Central memory CD8-positive, alpha-beta T cell (primary cell): Measurements from ENCODE around the gene PDE6G.

ENCODE experiments used
- ATAC-seq: fragments of 150-1000 bp; cut with Tn5 transposase; replicated peaks from 2 replicates; pipeline ENCODE4 v1.10.0; 2022; ENCODE audit warnings: mild to moderate bottlenecking, moderate FRiP score, moderate number of reproducible peaks; ENCODE audit not compliant: poor library complexity, severe bottlenecking; ENCODE audit errors: extremely low read depth
- DNase-seq, 2 donors: peaks; one replicate each; pipeline ENCODE4 v3.0.0; 2021; ENCODE audit warnings: low spot score in 2 of 2
- H3K27ac Mint-ChIP-seq: one replicate; pipeline ENCODE4 v1.8.0; 2022; ENCODE audit warnings: low read depth, mild to moderate bottlenecking, moderate library complexity, mixed read lengths
- H3K27me3 Mint-ChIP-seq: one replicate; pipeline ENCODE4 v1.8.0; 2022; ENCODE audit warnings: mixed read lengths
- H3K36me3 Mint-ChIP-seq: one replicate; pipeline ENCODE4 v1.8.0; 2022; ENCODE audit warnings: mild to moderate bottlenecking, moderate library complexity, mixed read lengths; ENCODE audit not compliant: insufficient read depth
- H3K4me1 Mint-ChIP-seq: one replicate; pipeline ENCODE4 v1.8.0; 2022; ENCODE audit warnings: mixed read lengths
- H3K4me3 Mint-ChIP-seq: one replicate; pipeline ENCODE4 v1.8.0; 2022; ENCODE audit warnings: mild to moderate bottlenecking, moderate library complexity, mixed read lengths
- H3K9me3 Mint-ChIP-seq: one replicate; pipeline ENCODE4 v1.8.0; 2022; ENCODE audit warnings: mixed read lengths

PDE6G gene

DNA sequence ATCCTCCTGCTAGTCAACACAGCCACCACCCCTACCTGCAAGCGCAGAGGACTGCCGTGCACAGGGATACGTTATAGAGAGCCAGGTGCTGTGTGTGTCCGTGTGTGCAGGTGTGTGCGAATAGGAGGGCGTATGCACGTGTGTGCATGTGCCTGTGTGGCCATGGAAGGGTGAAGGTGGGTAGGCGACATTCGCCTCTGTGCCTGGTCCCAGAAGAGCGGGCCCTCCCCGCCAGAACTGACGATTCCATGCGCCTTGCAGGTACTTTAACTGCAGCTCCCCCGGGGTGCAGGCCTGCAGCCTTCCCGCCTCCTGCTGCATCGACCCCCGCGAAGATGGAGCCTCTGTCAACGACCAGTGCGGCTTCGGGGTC is 8.7 kb downstream of the PDE6G start:
- DNase-seq, result no peak
- peaks cover 6% of the 10 kb centered on the region for H3K36me3 Mint-ChIP-seq
- H3K9me3 Mint-ChIP-seq, result no peaks in the 10 kb centered on the region
- H3K27ac Mint-ChIP-seq, result no peak overlapping the region
- ATAC-seq, result no peak
- peaks cover 17% of the 10 kb centered on the region for H3K27me3 Mint-ChIP-seq
- H3K4me1 Mint-ChIP-seq, result no peaks in the 10 kb centered on the region
- H3K4me3 Mint-ChIP-seq, result no peak overlapping the region

DNA sequence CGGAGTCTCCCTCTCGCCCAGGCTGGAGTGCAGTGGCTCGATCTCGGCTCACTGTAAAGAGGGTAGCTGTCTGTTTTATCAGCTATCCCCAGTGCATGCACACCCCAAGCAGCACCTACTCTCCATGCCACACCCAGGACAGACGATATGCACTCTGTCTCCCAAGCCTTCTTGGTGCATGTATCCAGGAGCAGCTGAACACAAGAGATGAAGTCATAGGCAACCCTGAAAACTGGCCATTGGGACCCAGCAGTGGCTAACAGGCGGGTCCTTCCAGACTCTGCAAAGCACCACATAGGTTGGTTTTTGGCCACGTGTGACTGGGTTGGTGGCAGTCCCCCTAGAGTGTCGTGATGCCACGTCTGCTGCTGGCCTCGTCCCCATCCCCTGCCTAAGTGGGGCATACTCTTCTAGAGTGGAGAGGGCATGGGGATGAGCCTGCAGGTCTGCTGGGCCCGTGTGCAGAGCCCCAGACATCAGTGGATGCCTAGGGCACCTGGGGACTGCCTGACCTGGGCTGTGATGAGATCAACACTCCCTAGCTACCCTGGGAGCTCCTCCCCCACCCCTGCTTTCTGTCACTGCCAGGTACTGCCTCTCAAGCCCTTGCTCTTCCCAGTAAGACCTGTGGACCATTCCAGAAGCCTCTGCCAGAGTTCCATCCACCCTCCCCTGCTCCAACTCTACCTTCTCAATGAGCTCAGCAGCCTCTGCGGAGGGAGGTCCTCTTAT is 9.3 kb downstream of the PDE6G start:
- H3K9me3 Mint-ChIP-seq, result no peaks in the 10 kb centered on the region

DNA sequence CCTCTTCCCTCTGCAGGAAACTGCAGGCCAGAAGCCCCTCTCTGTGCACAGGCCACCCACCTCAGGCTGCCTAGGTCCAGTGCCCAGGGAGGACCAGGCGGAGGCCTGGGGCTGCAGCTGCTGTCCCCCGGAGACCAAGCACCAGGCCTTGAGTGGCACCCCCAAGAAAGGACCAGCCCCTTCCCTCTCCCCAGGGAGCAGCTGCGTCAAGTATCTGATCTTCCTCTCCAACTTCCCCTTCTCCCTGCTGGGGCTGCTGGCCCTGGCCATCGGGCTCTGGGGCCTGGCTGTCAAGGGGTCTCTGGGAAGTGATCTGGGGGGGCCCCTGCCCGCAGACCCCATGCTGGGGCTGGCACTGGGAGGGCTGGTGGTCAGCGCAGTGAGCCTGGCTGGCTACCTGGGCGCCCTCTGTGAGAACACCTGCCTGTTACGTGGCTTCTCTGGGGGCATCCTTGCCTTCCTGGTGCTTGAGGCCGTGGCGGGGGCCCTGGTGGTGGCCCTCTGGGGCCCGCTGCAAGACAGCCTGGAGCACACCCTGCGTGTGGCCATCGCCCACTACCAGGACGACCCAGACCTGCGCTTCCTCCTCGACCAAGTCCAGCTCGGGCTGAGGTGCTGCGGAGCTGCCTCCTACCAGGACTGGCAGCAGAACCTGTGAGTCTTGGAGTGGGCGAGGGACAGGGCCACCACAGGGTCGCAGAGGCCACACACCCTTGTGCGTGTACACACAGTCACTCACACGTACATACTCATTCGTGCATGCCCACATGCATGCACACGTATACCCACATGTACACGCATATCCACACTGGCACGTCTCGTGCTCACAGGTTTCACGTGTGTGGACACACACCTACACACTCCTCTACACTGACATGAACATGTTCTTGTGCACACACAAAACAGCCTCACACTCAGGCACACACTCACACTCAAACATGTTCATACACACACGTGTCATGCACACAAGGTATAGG is 11.1 kb downstream of the PDE6G start:
- Mint-ChIP-seq H3K4me1 (no peaks in the 10 kb centered on the region), H3K36me3 (peaks cover 3% of the 10 kb centered on the region), H3K27ac (no peak overlapping the region), H3K9me3 (no peaks in the 10 kb centered on the region), H3K4me3 (no peak overlapping the region), H3K27me3 (peaks cover 8% of the 10 kb centered on the region)
- DNase-seq, result no peak
- ATAC-seq, result no peak

More for the DNA sequence above, 9.3 kb downstream of the PDE6G start:
- H3K4me1 Mint-ChIP-seq, result no peaks in the 10 kb centered on the region
- H3K27ac Mint-ChIP-seq, result no peak overlapping the region
- ATAC-seq (no peak), DNase-seq (no peak)
- no peak overlapping the region for H3K4me3 Mint-ChIP-seq
- H3K36me3 Mint-ChIP-seq, result peaks cover 6% of the 10 kb centered on the region
- peaks cover 16% of the 10 kb centered on the region for H3K27me3 Mint-ChIP-seq

DNA sequence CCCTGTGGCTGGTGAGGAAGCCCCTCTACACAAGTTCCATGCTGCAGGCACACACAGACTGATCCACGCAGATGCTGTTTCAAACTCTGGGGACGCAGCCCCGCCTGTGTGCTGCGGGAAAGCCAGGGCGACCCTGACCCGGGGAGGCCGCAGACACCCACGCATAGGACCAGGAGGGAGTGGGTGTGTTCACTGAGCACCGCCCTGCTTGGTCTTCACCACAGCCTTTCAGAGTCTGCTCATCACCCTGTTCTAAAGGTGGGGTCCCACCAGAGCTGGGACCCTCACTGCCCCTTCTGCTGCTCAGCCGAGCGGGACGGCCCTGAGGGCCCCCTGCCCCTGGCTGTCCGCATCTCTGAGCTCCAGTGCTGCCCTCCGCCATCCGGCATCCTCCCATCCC is 11.8 kb downstream of the PDE6G start:
- peaks cover 3% of the 10 kb centered on the region for H3K36me3 Mint-ChIP-seq
- no peaks in the 10 kb centered on the region for H3K4me1 Mint-ChIP-seq
- no peak overlapping the region for H3K4me3 Mint-ChIP-seq
- H3K27me3 Mint-ChIP-seq, result peaks cover 8% of the 10 kb centered on the region
- H3K9me3 Mint-ChIP-seq, result no peaks in the 10 kb centered on the region
- no peak for ATAC-seq
- DNase-seq, result no peak
- no peak overlapping the region for H3K27ac Mint-ChIP-seq

DNA sequence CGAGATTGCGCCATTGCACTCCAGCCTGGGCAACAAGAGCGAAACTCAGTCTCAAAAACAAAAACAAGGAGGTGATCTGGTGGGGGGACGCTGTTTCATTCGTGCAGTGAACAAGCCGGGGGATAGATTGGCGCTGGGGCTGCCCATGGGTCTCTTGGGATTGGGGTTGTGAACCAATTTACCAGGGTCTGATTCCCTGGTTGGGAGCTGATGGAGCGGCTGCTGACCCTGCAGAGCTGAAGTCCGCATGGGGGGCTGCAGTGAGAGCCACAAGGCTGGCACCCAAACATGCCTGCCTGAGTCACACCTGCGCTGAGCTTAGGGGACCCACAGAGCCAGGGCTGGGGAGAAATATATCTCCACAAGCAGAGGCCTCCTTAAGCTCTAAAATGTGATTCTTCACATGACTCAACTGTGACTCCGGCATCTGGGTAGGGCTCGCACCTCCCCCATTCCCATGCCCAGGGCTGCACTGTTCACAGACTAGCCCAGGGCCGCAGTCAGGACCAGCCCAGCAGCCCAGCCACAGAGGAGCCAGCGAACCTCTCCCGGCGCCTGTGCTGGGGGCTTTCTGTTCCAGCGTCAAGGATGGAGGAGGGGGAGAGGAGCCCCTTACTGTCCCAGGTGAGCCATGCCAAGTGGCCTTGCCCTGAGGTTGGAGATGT is 14.4 kb downstream of the PDE6G start:
- DNase-seq, result no peak

DNA sequence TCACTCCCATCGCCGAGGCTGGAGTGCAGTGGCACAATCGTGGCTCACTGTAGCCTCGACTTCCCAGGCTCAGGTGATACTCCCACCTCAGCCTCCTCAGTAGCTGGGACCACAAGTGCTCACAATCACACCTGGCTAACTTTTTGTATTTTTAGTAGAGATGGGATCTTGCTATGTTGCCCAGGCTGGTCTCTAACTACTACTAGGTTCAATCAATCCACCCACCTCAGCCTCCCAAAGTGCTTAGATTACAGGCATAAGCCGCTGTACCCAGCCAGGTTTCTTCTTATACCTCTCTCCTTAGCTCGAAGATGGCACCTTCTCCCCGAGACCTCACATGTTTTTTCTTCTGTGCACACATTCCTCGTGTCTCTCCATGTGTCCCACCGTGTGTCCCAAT is 16.3 kb downstream of the PDE6G start:
- Mint-ChIP-seq H3K4me1 (peaks cover 12% of the 10 kb centered on the region), H3K4me3 (no peak overlapping the region), H3K27ac (no peak overlapping the region), H3K9me3 (no peaks in the 10 kb centered on the region), H3K27me3 (no peaks in the 10 kb centered on the region), H3K36me3 (peaks cover 7% of the 10 kb centered on the region)
- DNase-seq (no peak), ATAC-seq (no peak)

More for the DNA sequence above, 14.4 kb downstream of the PDE6G start:
- no peak overlapping the region for H3K27ac Mint-ChIP-seq
- H3K36me3 Mint-ChIP-seq, result peaks cover 4% of the 10 kb centered on the region
- no peaks in the 10 kb centered on the region for H3K4me1 Mint-ChIP-seq
- no peaks in the 10 kb centered on the region for H3K9me3 Mint-ChIP-seq
- ATAC-seq, result no peak
- no peak overlapping the region for H3K4me3 Mint-ChIP-seq
- no peaks in the 10 kb centered on the region for H3K27me3 Mint-ChIP-seq

DNA sequence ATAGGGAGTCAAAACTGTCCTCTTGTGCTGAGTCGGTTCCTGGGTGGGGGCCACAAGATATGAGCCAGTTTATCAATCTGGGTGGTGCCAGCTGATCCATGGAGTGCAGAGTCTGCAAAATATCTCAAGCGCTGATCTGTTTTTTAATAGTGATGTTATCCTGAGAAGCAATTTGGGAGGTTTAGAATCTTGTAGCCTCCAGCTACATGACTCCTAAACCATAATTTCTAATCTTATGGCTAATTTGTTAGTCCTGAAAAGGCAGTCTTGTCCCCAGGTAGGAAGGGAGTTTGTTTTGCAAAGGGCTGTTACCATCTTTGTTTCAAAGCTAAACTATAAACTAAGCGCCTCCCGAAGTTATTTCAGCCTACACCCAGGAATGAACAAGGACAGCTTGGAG is 17.7 kb downstream of the PDE6G start:
- H3K4me1 Mint-ChIP-seq, result peaks cover 12% of the 10 kb centered on the region
- ATAC-seq (no peak), DNase-seq (no peak)
- no peak overlapping the region for H3K4me3 Mint-ChIP-seq
- H3K27ac Mint-ChIP-seq, result no peak overlapping the region
- H3K36me3 Mint-ChIP-seq, result peaks cover 7% of the 10 kb centered on the region
- H3K9me3 Mint-ChIP-seq, result no peaks in the 10 kb centered on the region
- no peaks in the 10 kb centered on the region for H3K27me3 Mint-ChIP-seq

DNA sequence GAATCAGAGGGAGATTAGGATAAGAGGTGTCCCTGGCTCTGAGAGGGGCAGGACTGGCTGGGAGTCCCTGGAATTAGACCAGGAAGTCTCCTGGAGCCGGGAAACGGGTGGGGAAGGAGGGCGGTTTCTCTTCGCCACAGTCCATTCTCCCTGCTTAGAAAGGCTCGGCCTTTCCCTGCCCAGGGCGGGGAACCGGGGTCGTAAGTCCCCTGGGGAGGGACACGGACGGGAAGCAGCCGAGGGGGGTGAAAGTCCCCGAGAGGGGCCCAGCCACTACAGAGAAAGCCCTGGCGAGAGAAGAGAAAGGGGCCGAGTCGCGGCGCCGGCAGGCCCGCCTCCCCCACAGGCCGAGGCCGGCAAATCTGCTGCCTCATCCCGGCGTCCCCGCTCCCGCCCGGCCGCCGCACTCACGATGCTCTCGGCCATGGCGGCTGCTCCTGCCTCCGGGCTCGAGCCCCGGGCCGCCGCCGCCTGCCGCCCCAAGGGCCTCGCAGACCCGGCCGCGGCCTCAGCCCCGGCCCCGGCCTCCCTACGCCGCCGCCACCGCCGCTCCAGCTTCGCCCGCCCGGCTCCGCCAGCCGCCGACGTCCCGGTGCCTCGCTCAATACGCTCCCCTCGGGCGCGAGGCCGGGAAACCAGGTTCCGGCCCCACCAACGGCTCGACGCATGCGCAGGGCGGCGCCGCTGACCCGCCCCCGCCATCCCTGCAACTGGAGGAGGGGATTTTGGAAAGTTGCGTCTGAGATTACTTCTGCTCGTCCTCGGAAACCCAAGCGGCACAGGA is 19.6 kb downstream of the PDE6G start, which contains the start of the genes NPLOC4 and TSPAN10:
NPLOC4 (minus strand) TSS at position 608 of the 784 bp plus-strand sequence; CDS start at position 426, 182 bp downstream.
TSPAN10 (plus strand) TSS at position 692 of the 784 bp plus-strand sequence. CDS start 5,217 bp downstream, outside the sequence.
- peaks cover 8% of the 10 kb centered on the region for H3K36me3 Mint-ChIP-seq

DNA sequence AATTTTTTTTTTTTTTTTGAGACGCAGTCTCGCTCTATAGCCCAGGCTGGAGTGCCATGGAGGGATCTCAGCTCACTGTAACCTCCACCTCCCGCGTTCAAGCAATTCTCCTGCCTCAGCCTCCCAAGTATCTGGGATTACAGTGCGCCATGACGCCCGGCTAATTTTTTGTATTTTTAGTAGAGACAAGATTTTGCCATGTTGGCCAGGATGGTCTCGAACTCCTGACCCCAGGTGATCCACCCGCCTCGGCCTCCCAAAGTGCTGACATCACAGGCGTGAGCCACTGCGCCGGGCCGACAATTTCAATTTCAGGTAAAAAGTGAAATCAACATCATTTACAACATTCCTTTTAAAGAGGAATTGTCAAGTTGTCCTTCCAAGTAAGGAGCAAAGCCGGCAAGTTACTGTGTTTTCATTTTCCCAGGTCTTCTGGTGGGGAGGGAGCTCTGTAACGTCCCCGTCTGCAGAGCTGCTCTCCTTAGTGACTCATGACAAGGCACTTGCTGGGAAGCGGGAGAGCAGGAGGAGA is 20.3 kb downstream of the PDE6G start:
- Mint-ChIP-seq H3K9me3 (no peaks in the 10 kb centered on the region), H3K36me3 (peaks cover 8% of the 10 kb centered on the region), H3K4me1 (peaks cover 17% of the 10 kb centered on the region), H3K27me3 (no peaks in the 10 kb centered on the region), H3K27ac (peak overlapping the region; percentile 96), H3K4me3 (peak overlapping the region; percentile 93)
- DNase-seq (no peak), ATAC-seq (no peak)

More for the DNA sequence above, 19.6 kb downstream of the PDE6G start, which contains the start of the genes NPLOC4 and TSPAN10:
- DNase-seq, result peak; percentile 63 to 69
- Mint-ChIP-seq H3K4me1 (peaks cover 17% of the 10 kb centered on the region), H3K27ac (peak within 1 kb of the TSS; percentile 96), H3K27me3 (no peaks in the 10 kb centered on the region), H3K9me3 (no peaks in the 10 kb centered on the region), H3K4me3 (peak within 1 kb of the TSS; percentile 93)
- ATAC-seq, result peak; percentile 86

DNA sequence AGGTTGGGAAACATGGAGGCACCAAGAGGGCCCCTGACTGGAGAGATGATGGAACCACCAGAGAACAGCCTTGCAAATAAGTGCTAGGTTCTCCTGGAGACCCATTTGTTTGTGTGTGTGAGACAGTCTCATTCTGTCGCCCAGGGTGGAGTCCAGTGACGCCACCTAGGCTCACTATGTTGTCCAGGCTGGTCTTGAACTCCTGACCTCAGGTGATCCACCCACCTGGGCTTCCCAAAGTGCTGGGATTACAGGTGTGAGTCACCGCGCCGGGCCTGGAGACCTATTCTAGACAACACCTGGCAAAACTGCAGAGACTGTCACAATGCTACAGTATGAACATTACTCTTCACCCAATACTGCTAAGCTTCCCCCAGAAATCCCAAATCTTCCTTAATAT is 20.9 kb downstream of the PDE6G start:
- H3K9me3 Mint-ChIP-seq, result no peaks in the 10 kb centered on the region
- H3K27me3 Mint-ChIP-seq, result no peaks in the 10 kb centered on the region
- peaks cover 17% of the 10 kb centered on the region for H3K4me1 Mint-ChIP-seq
- no peak for ATAC-seq
- peaks cover 12% of the 10 kb centered on the region for H3K36me3 Mint-ChIP-seq
- H3K4me3 Mint-ChIP-seq, result peak overlapping the region; percentile 93
- DNase-seq, result no peak
- H3K27ac Mint-ChIP-seq, result no peak overlapping the region

DNA sequence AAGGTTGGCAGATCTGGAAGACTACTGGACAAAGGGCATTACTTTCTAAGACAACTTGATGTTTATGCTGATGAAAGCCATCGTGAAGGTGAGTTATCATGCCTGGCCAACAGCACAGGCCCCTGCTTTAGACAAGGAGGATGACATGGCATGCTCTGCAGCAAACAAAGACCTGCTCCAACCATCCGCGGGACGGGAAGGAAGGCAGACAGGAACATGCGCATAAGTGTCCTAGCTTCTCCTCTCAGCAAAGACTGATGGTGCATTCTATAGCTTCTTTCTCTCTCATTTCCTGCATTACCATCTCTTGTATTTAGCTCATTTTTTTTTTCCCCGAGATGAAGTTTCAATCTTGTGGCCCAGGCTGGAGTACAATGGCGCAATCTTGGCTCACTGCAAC is 24.9 kb downstream of the PDE6G start:
- ATAC-seq, result no peak
- H3K36me3 Mint-ChIP-seq, result peaks cover 41% of the 10 kb centered on the region
- peaks cover 17% of the 10 kb centered on the region for H3K4me1 Mint-ChIP-seq

More for the DNA sequence above, 24.9 kb downstream of the PDE6G start:
- Mint-ChIP-seq H3K4me3 (no peak overlapping the region), H3K27ac (no peak overlapping the region), H3K27me3 (no peaks in the 10 kb centered on the region), H3K9me3 (no peaks in the 10 kb centered on the region)
- DNase-seq, result no peak
